ENCODE measurements around the gene RAP1GDS1.
A peak's percentile ranks its signal among the peaks of the same experiment; 100 is the strongest.
"Not testable (repeated sequence)": the region's sequence is repeated elsewhere in the genome, so short reads cannot be mapped to it uniquely, and the experiment has no call there.

The RAP1GDS1 gene

DNA sequence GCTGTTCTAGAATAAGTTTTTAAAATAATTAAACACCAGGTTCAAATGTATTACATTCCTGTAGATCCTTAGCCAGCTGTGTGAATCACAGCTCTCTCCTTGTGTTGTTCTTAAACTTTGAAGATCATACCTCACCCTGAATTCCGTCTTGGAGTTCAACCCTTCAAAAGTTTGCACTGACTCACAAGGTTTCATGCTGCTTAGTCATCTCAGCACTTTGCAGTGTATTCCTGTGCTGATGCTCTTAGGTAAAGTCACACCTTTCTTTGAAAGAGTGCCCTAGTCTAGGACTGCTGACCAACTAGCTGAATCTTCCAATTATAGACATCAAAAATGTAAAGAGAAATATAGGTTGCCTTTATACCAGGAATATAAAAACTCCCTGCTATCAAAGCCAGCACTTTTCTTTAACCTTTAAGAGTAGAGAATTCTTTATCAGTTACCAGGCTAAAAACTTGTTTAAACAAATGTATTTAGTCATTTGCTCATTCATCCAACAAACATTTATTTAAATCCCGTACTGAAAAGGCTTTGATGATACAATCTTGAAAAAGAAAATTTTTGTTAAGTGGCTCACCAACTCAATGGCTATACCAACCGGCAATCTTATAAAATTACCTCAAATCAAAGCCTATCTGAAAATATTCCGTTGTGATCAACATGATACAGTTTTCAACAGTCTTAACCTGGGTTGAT is 169.7 kb downstream of the RAP1GDS1 start:
- DNase-seq (ENCODE audit: low read depth, low spot score) = peak; percentile 91

GRCh38 chr4:98433691-98434090 is 172.5 kb downstream of the RAP1GDS1 start:
- no peak for DNase-seq (ENCODE audit: low read depth, low spot score)

DNA sequence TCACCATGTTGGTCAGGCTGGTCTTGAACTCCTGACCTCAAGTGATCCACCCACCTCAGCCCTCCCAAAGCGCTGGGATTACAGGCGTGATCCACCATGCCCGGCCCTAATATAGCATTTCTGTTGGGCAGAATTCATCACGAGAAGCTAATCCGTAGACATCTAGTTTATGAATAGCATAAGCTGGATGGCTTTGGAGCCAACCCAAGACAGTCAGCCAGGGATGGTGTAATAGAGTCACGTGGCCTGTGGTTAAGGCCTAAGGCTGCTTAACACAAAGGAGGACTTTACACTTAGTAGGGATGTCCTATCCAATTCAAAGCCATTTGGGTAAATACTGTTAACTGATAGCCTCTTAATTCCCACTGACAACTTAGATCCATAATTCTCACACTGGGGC is 173.6 kb downstream of the RAP1GDS1 start:
- no peak for DNase-seq (ENCODE audit: low read depth, low spot score)

- DNase-seq (ENCODE audit: low read depth, low spot score) = no peak
These were observed 183.2 kb downstream of the RAP1GDS1 start for GRCh38 chr4:98444371-98444770.

GRCh38 chr4:98446499-98447375 is 185.6 kb downstream of the RAP1GDS1 start:
- peak; percentile 90 for DNase-seq (ENCODE audit: low read depth, low spot score)

- DNase-seq (ENCODE audit: low read depth, low spot score) = no peak
These were observed 186.5 kb downstream of the RAP1GDS1 start for GRCh38 chr4:98447648-98448047.

GRCh38 chr4:98448908-98449307 is 187.7 kb downstream of the RAP1GDS1 start:
- no peak for DNase-seq (ENCODE audit: low read depth, low spot score)

DNA sequence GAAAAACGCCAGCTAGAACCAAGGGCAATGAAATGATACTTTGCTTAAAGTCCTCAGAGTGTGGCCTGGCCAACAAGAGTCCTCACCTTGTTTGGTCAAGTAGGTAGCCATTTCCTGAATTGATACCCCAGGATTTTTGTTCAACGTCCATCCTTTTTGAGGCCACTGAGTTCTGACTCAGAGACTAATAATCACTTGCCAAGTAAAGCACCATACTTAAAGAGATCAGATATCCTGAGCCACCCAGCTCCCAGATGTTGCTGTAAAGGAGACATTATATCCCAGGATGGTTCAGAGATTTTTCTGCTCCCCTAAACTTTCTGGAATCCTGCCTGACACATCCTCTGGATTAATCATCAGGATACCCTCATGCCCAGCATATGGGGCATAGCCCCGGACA is 190.9 kb downstream of the RAP1GDS1 start:
- no peak for DNase-seq (ENCODE audit: low read depth, low spot score)

DNA sequence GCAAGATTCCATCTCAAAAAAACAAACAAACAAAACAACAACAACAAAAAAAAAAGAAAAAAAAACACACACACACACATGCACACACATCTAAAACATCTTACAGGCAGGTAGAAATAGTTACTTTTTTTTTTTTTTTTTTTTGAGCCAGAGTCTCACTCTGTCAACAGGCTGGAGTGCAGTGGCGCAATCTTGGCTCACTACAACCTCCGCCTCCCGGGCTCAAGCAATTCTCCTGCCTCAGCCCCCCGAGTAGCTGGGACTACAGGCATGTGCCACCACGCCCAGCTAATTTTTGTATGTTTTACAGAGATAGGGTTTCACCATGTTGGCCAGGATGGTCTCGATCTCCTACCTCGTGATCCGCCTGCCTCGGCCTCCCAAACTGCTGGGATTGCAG is 196.2 kb downstream of the RAP1GDS1 start:
- not testable (repeated sequence) for DNase-seq (ENCODE audit: low read depth, low spot score)

GRCh38 chr4:98461121-98461865 is 200.1 kb downstream of the RAP1GDS1 start:
- not testable (repeated sequence) for DNase-seq (ENCODE audit: low read depth, low spot score)

GRCh38 chr4:98462487-98462886 is 201.3 kb downstream of the RAP1GDS1 start:
- DNase-seq (ENCODE audit: low read depth, low spot score) = no peak

DNA sequence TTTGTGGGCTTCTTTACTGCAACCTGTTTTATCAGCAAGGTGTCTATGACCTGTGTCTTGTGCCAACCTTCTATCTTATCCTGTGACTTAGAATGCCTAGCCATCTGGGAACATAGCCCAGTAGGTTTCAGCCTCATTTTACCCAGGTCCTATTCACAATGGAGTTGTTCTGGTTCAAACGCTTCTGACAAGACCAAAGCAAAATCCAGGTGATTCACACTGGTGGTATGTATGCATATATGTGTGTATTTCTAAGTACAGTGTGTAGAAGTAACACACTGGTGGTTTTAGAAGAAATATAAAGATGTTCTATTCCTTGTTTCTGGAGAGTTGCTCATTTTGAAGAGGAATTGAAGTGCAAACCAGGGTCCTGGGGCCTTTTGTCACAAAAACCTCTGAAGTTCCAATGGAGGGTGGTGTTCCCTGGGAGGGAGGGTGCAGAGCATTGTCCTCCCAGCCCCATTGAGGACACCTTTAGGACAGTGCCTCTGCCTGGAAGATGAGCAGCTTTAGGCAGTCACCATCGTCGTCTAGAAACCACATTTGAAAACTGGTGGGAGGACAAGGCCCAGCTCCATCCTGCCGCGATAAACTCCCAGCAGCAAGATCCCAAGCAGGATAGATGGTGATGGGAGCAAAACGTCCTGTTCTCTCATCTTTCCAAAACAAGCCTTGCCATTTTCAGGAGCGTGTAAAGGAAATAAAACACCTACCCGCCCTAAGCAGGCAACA is 205.8 kb downstream of the RAP1GDS1 start:
- peak; percentile 29 for DNase-seq (ENCODE audit: low read depth, low spot score)

GRCh38 chr4:98467627-98468072 is 206.5 kb downstream of the RAP1GDS1 start:
- peak; percentile 94 for DNase-seq (ENCODE audit: low read depth, low spot score)

DNA sequence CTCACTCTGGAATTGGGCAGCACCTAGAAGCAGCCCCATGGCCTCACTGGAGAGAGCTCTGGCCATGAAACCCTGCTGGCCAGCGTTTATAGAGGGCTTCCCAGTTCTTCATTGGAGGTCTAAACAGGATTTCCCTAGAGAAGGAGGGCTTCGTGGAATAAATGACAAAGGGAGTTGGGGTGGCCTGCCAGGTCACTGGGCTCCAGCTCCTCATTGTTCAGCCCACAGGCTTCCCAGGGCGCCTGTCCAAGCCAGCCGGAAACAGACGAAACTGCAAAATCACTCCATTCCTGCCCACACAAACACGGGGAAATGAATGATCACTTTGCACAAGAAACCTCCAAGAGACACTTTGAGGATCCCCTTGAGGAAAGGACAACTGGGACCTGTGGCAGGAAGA is 207.5 kb downstream of the RAP1GDS1 start:
- DNase-seq (ENCODE audit: low read depth, low spot score) = peak; percentile 78

GRCh38 chr4:98469771-98470170 is 208.6 kb downstream of the RAP1GDS1 start:
- no peak for DNase-seq (ENCODE audit: low read depth, low spot score)

GRCh38 chr4:98470366-98470765 is 209.2 kb downstream of the RAP1GDS1 start:
- no peak for DNase-seq (ENCODE audit: low read depth, low spot score)

DNA sequence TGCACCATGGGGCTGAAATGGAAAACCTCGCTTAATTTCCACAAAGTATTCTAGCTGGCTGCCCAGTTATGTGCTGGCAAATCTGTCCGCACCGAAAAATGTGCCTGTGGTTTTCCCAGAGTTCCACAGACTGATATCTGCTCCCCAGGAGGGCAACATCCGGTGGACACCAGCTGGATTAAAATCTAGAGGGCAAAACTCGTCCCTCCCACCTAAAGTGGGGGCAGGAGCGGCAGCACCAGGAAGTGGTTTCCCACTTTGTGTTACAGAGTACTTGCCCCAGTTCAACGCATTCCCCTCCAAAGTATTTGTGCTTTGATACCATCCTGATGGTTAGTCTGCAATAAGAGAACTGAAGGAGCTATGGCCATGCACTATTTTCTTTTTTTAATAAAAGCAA is 209.6 kb downstream of the RAP1GDS1 start:
- peak; percentile 95 for DNase-seq (ENCODE audit: low read depth, low spot score)

DNA sequence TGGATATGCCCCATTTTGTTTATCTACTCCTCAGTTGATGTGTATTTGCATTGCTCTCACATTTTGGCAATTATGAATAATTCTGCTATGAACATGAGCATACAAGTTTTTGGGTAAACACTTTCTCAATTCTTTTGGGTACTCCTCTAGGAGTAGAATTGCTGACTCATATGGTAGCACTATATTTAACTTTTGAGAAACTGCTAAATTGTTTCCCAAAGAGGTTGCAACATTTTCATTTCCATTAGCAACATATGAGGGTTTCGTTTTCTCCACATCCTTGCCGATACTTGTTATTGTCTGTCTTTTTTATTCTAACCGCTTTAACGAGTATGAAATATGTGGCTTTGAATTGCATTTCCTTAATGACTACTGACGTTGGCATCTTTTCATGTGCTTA is 211.9 kb downstream of the RAP1GDS1 start:
- DNase-seq (ENCODE audit: low read depth, low spot score) = no peak

DNA sequence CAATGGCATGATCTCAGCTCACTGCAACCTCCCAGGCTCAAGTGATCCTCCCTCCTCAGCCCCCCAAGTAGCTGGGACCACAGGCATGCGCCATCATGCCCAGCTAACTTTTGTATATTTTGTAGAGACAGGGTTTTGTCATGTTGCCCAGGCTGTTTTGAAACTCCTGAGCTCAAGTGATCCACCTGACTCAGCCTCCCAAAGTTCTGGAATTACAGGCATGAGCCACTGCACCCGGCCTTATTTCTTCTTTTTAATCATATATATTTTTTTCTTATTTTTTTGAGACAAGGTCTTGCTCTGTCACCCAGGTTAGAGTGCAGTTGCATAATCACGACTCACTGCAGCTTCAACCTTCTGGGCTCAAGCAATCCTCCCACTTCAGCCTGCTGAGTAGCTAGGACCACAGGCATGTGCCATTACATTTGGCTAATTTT is 213.2 kb downstream of the RAP1GDS1 start:
- peak; percentile 80 for DNase-seq (ENCODE audit: low read depth, low spot score)

DNA sequence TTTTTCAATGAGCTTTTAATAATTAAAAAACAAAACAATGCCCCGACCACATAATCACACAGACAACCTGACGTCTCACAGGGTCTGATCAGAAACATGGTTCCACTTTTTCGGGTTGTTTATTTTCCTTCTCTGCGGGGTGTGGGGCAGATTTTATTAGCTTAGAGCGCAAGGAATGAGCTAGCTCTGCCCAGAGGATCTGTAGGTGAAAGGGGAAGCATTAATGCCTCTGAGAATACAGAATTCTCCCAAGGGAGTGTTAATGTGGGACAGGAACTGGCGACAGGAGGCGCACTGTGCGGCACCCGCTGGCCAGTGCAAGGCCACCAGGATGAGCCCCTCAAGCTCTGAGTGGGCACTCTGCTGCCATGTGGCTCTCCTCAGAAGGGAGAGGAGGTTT is 215.7 kb downstream of the RAP1GDS1 start:
- DNase-seq (ENCODE audit: low read depth, low spot score) = no peak

DNA sequence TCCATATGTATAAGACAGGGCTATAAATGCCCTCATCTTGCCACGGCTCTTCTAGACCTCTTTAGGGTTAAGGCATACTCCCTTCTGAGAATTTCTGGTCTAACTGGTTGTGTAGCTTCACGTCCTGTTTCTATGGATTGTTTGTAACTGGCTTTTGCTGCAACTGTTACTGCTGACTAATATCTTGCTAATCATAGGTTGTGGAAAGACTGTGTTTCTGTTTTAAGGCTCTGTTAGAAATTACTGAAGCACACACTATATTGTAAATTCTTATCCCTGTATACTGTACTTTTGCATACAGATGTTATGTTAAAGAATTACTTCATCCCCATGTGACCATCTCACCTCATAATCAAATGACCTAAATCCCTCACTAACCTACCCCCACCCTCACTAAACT is 218.4 kb downstream of the RAP1GDS1 start:
- DNase-seq (ENCODE audit: low read depth, low spot score) = not testable (repeated sequence)
